SK-N-MC (cell line): ENCODE measurements around the gene CFAP74.
"Not testable (repeated sequence)": the region's sequence is repeated elsewhere in the genome, so short reads cannot be mapped to it uniquely, and the experiment has no call there.

Experiments
- DNase-seq: peaks from one replicate; pipeline ENCODE4 v3.0.0-alpha.2; 2011; ENCODE audit warnings: low read depth, low spot score
- H3K27ac ChIP-seq: fragments of 200-600 bp; sonication (generic); 2 replicates; pipeline ENCODE4 v1.5.1; 2016; ENCODE audit warnings: mixed run types
- H3K36me3 ChIP-seq: fragments of 200-600 bp; sonication (generic); 2 replicates; pipeline ENCODE4 v1.6.1; 2017; ENCODE audit warnings: antibody characterized with exemption, low read length, mixed read lengths; ENCODE audit not compliant: insufficient read depth
- H3K4me3 ChIP-seq: fragments of 200-600 bp; sonication (generic); 2 replicates; pipeline ENCODE4 v1.5.1; 2016
- H3K9ac ChIP-seq: fragments of 200-600 bp; sonication (generic); 2 replicates; pipeline ENCODE4 v1.8.0; 2017; ENCODE audit warnings: mixed run types, mixed read lengths; ENCODE audit not compliant: insufficient read length
- H3K9me3 ChIP-seq: fragments of 200-600 bp; sonication (generic); 2 replicates; pipeline ENCODE4 v1.6.1; 2017; ENCODE audit warnings: low read depth, mild to moderate bottlenecking, antibody characterized with exemption, low read length, moderate library complexity, mixed read lengths
- EZH2 ChIP-seq: fragments of 200-600 bp; sonication (generic); IDR thresholded peaks from one replicate; pipeline ENCODE4 v1.6.1; 2017; ENCODE audit warnings: antibody characterized with exemption
- FOXP2 ChIP-seq: optimal IDR thresholded peaks from 2 replicates; pipeline ENCODE3; 2011; ENCODE audit warnings: mild to moderate bottlenecking, moderate library complexity; ENCODE audit not compliant: insufficient read depth; ENCODE audit errors: extremely low read length, control extremely low read depth
- POLR2AphosphoS5 ChIP-seq: IDR thresholded peaks from 2 replicates; pipeline ENCODE4 v1.6.1; 2012; ENCODE audit warnings: mild to moderate bottlenecking, low read depth, low read length, borderline replicate concordance

Gene CFAP74

DNA sequence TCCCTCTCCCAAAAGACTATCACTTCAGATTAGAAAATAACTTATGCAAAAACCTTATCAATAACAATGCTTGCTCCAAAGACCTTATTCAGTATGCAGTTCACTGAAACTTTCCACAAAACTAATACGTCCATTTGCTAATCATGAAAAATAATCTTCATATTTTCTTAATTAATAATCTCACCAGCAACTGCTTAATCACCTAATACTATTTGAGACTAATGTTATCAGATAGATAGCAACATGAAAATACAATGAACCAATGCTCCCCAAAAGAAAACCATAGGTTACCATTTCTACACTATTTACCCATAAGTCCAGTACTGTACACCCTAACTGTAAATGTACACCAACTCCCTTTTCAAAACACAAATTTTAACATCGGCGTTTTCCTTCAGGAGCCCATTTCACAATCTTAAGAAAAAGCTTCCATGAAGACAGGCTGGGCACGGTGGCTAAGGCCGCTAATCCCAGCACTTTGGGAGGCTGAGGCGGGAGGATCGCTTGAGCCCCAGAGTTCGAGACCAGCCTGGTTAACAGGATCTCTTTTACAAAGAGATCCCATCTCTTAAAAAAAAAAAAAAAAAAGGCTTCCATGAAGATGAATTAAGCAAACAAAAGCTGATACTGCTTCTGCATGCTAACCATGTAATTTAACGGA is 114.4 kb downstream of the CFAP74 start:
- peaks cover 22% of the 10 kb centered on the region for H3K36me3 ChIP-seq
- peak overlapping the region; percentile 92 for H3K27ac ChIP-seq

GRCh38 chr1:1883890-1884289 is 119.7 kb downstream of the CFAP74 start:
- Histone ChIP-seq H3K36me3 (peaks cover 44% of the 10 kb centered on the region), H3K27ac (peak overlapping the region; percentile 37; the same call in 1 of the 2 replicates)
- H3K9me3 ChIP-seq, DNase-seq, H3K9ac ChIP-seq, H3K4me3 ChIP-seq: not testable (repeated sequence)

More for the DNA sequence above, 114.4 kb downstream of the CFAP74 start:
- peak overlapping the region; percentile 92 for H3K9ac ChIP-seq
- no peaks in the 10 kb centered on the region for H3K9me3 ChIP-seq
- TF ChIP-seq FOXP2 (no peak), EZH2 (no peak), POLR2AphosphoS5 (no peak)
- H3K4me3 ChIP-seq: peak overlapping the region; percentile 90
- no peak for DNase-seq

DNA sequence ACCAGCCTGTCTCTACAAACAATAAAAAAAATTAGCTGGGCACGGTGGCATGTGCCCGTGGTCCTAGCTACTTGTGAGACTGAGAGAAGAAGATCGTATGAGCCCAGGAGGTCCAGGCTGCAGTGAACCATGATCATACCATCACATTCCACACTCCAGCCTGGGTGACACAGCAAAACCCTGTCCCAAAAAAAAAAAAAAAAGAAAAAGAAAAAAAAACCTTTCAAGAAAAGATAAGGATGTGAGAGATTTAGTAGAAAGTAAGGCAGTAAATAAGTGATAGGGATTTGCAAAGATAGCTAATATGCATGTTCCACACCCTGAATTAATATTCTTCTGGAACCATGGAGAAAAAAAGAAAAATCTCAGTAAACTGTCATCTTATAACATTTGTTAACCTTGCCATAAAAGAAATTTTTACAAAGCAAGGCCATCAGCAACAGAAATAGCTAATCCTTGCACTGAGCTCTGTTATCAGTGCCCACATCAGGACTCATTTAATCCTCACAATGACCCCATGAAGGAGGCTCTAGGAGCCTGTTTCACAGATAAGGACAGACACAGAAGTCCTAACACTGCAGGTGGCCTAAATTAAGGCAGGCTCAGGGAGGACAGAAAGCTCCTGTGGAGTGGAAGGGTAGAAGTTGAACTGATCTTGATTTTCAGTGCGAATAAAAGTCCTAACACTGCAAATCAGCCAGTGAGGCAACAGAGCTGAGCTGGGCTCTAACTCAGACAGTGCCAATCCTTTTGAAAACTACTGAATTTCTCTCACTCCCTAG is 120.3 kb downstream of the CFAP74 start:
- DNase-seq: no peak
- no peak overlapping the region for H3K4me3 ChIP-seq
- no peak for TF ChIP-seq FOXP2
- no peak for TF ChIP-seq POLR2AphosphoS5
- no peak for TF ChIP-seq EZH2
- peak overlapping the region; percentile 37; the same call in 1 of the 2 replicates for H3K27ac ChIP-seq
- no peak overlapping the region for H3K9ac ChIP-seq
- H3K36me3 ChIP-seq: peaks cover 47% of the 10 kb centered on the region
- H3K9me3 ChIP-seq: no peaks in the 10 kb centered on the region

DNA sequence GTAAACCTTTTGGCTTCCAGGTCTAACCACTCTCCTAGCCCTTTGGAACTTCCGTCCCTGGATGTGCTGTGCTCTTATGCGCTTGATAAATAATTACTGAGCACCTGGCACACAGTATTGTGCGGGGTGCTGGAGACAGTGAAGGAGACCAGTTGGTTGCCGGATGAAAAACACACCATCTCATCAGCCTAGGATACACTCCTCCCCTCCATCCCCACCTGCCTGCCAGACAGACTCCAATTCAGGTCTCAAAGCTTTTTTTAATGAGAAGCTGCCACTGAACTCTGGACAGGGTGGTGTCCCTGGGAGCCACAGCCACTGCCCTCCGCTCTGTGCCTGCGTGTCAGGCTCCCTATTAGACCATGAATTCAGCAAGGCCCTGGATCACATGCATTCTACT is 121.9 kb downstream of the CFAP74 start:
- no peaks in the 10 kb centered on the region for H3K9me3 ChIP-seq
- H3K9ac ChIP-seq: no peak overlapping the region
- DNase-seq: no peak
- no peak overlapping the region for H3K4me3 ChIP-seq
- TF ChIP-seq EZH2 (no peak), POLR2AphosphoS5 (no peak), FOXP2 (no peak)
- H3K36me3 ChIP-seq: peaks cover 49% of the 10 kb centered on the region
- no peak overlapping the region for H3K27ac ChIP-seq

DNA sequence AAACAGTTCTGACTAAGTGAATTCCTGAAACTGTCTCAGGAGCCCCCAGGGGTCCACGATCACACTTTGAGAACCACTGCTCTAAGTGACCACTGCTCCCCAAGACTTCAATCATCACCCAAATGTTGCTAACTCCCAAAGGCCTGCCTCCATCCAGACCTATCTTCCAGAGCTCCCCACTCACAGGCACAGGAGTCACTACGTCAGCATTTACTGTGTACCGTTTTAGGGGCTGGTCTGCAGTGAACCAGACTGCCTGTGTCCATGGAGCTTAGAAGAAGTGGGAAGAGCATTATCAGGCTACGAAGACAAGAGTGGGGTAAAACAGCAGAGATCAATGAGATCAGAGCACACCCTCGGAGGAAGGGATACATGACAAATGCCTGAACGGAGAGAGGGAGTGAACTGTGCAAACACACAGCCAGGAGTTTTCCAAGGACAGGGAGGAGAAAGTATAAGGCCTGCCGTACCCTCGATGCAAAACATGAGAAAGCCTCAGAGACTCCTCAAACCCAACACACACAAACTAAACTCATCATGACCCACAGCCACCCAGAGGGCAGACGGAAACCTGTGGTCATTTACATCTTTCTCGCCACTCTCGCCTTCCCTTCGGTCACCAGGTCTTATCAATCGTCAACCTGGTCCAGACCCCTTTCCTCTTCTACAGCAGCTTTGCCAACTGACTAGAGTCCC is 122.8 kb downstream of the CFAP74 start:
- TF ChIP-seq FOXP2 (no peak), EZH2 (no peak), POLR2AphosphoS5 (no peak)
- no peak overlapping the region for H3K4me3 ChIP-seq
- H3K9me3 ChIP-seq: no peaks in the 10 kb centered on the region
- H3K9ac ChIP-seq: no peak overlapping the region
- H3K27ac ChIP-seq: 0 out of 2 replicates have a peak overlapping the region, but pooled peaks have one; percentile 13
- DNase-seq: no peak
- peaks cover 54% of the 10 kb centered on the region for H3K36me3 ChIP-seq

- H3K36me3 ChIP-seq: peaks cover 63% of the 10 kb centered on the region
- H3K4me3 ChIP-seq: no peak overlapping the region
- H3K9ac ChIP-seq: no peak overlapping the region
- no peaks in the 10 kb centered on the region; the same call in 1 of the 2 replicates for H3K9me3 ChIP-seq
- no peak overlapping the region for H3K27ac ChIP-seq
- DNase-seq: no peak
- TF ChIP-seq POLR2AphosphoS5: no peak
- TF ChIP-seq FOXP2: no peak
- TF ChIP-seq EZH2: no peak
These were observed 123.6 kb downstream of the CFAP74 start for GRCh38 chr1:1879942-1880341.

- Histone ChIP-seq H3K36me3 (peaks cover 74% of the 10 kb centered on the region), H3K4me3 (no peak overlapping the region), H3K9me3 (no peaks in the 10 kb centered on the region; the same call in 1 of the 2 replicates), H3K27ac (no peak overlapping the region), H3K9ac (no peak overlapping the region)
- TF ChIP-seq FOXP2 (no peak), POLR2AphosphoS5 (no peak), EZH2 (no peak)
- DNase-seq: no peak
These were observed 125.6 kb downstream of the CFAP74 start for GRCh38 chr1:1877865-1878436.
